Suprapubic skin (tissue), 3 donors: ENCODE results near the gene HSBP1.

Source experiments
- CTCF ChIP-seq, 2 donors: fragments of 200-600 bp in 1 of 2; fragments of 450-650 bp in 1 of 2; sonication (generic) in 1 of 2; IDR thresholded peaks; one replicate each; pipeline ENCODE4 v1.5.1; 2016 to 2019; ENCODE audit warnings: antibody characterized with exemption in 2 of 2, mild to moderate bottlenecking in 1 of 2, moderate library complexity in 1 of 2
- POLR2AphosphoS5 ChIP-seq, 3 donors: sonication (generic); formaldehyde crosslinking; IDR thresholded peaks; one replicate each; pipeline ENCODE4 v1.6.1; 2017; ENCODE audit warnings: antibody characterized with exemption in 3 of 3

- no peak for TF ChIP-seq CTCF (IDR thresholded peaks at IDR 0.05)
- TF ChIP-seq POLR2AphosphoS5 (IDR thresholded peaks at IDR 0.05), result no peak
Observed at GRCh38 chr16:83779886-83780285, 27.9 kb upstream of the HSBP1 start.
